GM19452 (cell line): Measurements from ENCODE around the gene ITPKC.

Experiments used
- ATAC-seq: cut with Tn5 transposase; IDR thresholded peaks from one replicate; pipeline ENCODE4 v1.9.1; 2021; ENCODE audit not compliant: unreplicated experiment

ITPKC gene

DNA sequence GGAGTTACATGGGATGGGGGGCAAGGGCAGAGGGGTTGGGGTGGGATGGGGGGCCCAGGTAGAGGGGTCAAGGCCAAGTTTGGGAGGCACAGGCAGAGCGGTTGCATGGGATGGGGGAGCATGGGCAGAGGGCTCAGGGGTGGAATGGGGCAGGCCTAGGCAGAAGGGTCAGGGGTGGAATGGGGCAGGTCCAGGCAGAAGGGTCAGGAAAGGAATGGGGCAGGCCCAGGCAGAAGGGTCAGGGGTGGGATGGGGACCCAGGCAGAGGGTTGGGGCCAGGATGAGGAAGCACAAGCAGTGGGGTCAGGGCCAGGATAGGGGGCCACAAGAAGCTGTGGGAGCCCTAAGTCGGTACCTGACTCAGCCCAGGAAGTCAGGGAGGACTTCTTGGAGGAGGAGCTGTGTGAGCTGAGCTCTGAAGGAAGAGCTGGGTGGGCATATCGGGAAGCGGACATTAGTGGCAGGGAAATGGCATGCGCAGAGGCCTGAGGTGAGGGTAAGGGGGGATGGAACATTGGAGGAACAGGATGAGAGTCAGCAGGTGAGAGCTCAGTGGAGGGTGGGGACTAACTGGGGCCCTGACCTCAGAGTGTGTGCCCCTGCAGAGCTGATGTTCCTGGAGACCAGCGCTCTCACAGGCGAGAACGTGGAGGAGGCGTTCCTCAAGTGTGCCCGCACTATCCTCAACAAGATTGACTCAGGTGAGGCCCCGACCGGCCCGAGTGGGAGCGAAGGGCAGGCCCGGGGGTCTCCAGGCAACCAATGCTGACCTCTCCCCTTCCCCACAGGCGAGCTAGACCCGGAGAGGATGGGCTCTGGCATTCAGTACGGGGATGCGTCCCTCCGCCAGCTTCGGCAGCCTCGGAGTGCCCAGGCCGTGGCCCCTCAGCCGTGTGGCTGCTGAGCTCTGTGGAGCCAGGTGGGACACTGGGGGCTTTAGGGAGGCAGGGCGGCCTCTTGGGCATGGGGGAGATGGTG, 69.4 kb downstream of the ITPKC start:
- no peak for ATAC-seq
